NB4 (cell line): Measurements from ENCODE around the gene FAM50B.

Experiments
- CTCF ChIP-seq: IDR thresholded peaks from one replicate; pipeline ENCODE4 v1.5.1; 2012; ENCODE audit warnings: low read depth, low read length
- MAX ChIP-seq: IDR thresholded peaks from 2 replicates; pipeline ENCODE4 v1.6.1; 2011; ENCODE audit warnings: low read depth, low read length
- MYC ChIP-seq: IDR thresholded peaks from 2 replicates; pipeline ENCODE4 v1.6.1; 2011; ENCODE audit warnings: low read depth, low read length
- POLR2A ChIP-seq: IDR thresholded peaks from 2 replicates; pipeline ENCODE4 v1.6.1; 2011; ENCODE audit warnings: mild to moderate bottlenecking; ENCODE audit not compliant: insufficient read length; ENCODE audit errors: extremely low read depth

GRCh38 chr6:3894590-3895311, 45.6 kb downstream of the FAM50B start:
- no peak for TF ChIP-seq CTCF
- TF ChIP-seq POLR2A, result no peak
- TF ChIP-seq MYC, result no peak
- TF ChIP-seq MAX, result no peak
